GM21619 (cell line): ENCODE data around the gene UNC5CL.

ENCODE experiments used
- ATAC-seq: cut with Tn5 transposase; IDR thresholded peaks from one replicate; pipeline ENCODE4 v1.9.1; 2021; ENCODE audit not compliant: unreplicated experiment

The UNC5CL gene

GRCh38 chr6:41063884-41064285 lies 24.9 kb upstream of the UNC5CL start:
- no peak for ATAC-seq

GRCh38 chr6:41062056-41062455 lies 23.0 kb upstream of the UNC5CL start:
- no peak for ATAC-seq

DNA sequence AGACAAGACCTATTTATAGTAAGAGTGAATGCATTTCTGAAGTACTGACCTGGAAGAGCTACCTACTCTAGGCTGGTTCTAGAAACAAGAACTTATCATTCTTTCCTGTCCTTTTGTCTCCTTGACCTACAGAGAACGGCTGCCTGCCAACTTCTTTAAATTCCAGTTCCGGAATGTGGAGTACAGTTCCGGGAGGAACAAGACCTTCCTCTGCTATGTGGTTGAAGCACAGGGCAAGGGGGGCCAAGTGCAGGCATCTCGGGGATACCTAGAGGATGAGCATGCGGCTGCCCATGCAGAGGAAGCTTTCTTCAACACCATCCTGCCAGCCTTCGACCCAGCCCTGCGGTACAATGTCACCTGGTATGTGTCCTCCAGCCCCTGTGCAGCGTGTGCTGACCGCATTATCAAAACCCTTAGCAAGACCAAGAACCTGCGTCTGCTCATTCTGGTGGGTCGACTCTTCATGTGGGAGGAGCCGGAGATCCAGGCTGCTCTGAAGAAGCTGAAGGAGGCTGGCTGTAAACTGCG lies 22.2 kb upstream of the UNC5CL start:
- no peak for ATAC-seq

- no peak for ATAC-seq
These were observed 20.5 kb upstream of the UNC5CL start for GRCh38 chr6:41059556-41059955.

DNA sequence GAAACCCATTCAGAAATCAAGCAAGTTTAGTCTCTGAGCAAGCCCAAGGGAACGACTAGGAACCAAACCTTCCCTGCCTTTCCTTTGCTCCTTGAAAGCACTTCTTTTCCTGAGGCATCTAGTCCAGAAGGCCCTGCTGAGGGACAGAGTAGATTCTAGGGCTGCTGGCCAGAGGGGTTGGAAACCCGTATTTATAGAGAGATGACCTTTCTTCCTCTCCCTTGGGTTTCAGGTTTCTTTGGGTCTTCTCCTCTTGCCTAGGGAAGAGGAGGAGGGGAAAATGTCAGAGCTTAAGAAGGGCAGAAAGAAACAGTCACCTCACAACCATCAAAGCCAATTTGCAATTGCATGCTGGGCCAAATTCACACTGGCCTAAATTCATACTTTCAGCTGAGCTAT lies 19.8 kb upstream of the UNC5CL start:
- ATAC-seq: no peak

GRCh38 chr6:41056768-41057490 lies 17.9 kb upstream of the UNC5CL start:
- no peak for ATAC-seq

DNA sequence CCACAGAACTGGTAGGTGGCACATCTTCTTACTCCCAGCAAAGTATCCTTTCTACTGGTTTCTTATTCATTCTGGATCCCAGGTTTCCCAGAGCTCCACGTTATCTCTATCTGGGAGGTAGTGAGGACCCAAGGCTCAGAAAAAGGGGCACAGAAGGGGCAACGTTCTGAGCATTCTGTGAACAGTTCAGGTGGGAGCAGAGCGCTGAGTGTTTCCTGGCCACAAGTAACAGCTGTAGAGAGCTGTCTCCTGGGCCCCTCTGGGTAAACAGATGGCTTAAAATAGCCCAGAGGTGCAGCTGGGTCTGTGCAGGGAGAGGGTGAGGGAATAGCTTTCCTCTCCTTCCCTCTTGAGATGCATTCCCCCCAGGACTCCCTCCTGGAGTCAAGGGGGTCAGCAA lies 16.1 kb upstream of the UNC5CL start:
- ATAC-seq: no peak

DNA sequence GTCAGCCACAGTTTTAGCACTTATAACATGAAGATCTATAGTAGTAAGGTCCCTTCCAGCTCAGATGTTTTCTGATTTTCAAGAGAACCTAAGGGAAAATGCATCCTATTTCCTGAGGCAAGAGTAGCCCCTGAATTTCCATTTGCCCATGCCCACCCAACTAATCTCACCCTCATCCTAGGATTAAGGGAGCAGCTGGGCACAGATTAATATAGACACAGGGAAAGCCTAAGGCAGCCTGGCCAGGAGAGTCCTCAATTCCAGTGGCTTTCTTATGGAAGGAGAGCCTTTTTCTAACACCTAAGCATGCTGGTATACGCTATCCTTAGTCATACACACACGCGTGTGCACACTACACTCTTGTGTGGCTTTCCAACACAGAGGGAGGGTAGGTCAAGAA lies 15.5 kb upstream of the UNC5CL start:
- no peak for ATAC-seq

DNA sequence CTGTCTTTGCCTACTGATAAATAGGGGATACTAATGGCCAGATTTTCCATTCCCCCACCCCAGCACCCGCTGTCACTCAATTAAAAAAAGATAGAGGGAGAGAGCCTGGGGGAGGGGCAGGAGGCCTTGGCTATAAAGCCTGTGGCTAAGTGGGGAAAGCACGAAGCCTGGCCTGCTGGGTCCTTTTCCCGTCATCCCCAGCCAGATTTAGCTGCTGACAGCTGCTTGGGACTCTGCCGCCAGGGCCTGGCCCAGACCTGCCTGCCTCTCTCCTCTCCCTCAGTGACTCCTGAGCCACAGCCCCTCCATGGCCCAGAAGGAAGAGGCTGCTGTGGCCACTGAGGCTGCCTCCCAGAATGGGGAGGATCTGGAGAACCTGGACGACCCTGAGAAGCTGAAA lies 14.0 kb upstream of the UNC5CL start, which contains the start of gene APOBEC2:
Gene APOBEC2, plus strand, starts transcription at position 162 of the 400 bp plus-strand sequence. Its CDS starts 146 bp downstream, at position 308.
- no peak for ATAC-seq

DNA sequence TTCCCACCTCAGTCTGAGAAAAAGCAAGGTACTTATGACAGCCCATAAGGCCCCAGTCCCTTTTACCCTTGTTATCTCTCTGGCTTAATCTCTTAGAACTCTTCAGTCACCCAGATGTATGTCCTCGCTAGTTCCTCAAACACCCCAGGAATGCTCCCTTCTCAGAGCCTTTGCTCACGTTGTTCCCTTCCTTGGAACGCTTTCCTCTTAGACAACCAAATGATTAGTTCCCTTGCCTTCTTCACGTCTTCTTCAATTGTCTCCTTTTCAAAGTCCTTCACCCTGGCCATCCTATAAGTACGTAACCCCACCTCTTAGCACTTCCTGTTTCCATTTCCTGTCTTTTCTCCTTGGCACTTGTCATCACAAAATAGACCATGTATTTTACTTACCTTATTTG lies 12.9 kb upstream of the UNC5CL start:
- ATAC-seq: no peak

DNA sequence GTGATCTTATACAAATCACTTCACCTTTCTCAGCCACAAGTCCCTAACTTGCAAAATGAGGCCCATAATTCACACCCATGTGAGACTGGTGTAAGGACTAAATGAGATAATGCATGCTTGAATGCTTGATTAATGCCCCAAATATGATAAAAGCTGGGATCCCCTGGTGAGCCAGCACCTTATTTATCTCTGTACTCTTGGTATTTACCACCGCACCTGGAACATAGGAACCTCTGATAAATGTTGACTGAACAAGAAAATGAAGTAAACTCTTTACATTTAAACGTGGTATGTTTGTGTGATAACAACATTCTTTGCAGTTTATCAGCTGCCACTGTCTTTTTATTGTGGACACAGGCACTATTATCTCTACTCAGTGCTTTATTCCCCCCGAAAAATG lies 11.5 kb upstream of the UNC5CL start:
- ATAC-seq: no peak

- ATAC-seq: no peak
These were observed 10.9 kb upstream of the UNC5CL start for GRCh38 chr6:41049955-41050354.

DNA sequence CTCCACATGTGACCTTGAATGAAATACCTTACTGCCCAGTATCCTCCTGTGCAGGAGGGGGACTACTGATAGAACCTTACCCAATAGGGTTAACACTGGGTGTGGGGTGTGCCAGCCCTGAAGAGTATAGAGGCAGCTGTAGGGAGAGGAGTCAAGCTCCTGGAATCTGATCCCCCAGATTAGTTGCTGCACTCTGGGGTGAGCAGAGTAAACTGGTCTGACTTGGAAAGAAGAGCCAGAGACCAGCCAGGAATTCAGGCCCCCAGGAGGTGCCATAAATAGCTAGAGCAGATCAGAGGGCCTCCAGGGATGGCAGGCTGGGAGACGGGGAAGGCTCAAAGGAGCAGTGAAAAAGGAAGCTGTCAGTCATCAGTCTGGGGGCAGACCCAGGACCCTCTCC lies 10.5 kb upstream of the UNC5CL start:
- ATAC-seq: no peak

DNA sequence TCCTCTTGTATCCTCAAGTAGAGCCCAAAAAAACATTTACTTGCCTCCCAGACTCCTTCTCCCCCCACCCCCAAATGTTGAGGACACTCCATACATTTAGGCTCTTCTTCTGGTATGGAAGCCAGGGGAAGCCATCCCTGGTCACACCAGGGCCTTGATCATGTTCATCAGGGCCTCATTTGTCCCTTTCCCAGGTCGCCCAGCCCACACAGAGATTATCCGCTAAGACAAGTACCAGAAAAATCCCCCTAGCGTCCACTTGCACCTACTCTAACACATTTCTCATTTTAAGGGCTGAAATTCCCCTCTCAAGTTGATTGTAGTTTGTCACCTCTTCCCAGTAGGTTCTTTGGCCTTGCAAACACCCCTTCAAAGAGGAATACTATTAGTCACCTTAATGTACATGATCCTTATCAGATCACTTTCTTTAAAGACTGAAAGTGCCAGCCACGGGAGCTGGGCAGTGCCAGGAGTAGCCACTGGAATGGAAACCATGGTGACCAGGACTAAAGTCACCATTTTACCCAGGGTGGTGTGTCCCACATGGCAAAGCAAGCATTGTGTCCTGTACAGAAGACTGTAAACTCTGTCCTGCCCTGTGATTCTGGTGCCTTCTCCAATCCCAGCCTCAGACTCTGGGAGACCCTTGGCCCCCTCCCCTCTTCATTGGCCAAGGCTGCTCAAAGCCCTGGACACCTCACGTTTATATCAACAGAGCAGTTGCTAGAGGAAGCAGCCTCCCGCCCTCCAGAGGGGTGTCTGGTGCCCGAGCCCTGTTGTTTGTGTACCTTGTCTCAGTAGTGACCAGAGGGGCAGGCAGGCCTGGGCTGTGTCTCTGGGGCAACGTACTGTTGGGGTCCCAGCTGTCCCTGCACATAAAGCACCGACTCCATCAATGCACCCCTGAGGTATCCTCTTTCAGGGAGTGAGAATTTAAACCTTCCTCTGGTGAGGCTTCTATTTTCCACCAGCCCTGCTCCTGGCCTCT lies 9.0 kb upstream of the UNC5CL start:
- no peak for ATAC-seq

DNA sequence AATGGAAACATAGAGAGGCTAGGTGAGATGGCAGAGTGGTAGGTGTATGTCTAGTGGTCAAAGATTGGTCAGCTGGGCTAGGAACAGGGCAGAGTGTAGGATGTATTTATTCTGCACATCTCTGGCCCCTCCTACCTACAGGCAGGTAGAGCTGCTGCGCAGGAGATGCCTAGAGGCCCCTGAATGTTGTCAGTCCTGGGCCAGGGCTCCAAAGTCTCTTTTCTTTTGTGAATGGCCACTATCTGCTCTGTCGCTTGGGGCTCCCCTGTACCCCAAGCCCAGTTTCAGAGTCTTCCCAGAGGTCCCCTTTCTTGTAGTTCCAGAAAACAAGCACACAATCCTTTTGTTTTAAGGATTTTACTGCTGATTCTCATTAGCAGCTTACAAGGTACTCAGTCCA lies 8.3 kb upstream of the UNC5CL start:
- no peak for ATAC-seq

DNA sequence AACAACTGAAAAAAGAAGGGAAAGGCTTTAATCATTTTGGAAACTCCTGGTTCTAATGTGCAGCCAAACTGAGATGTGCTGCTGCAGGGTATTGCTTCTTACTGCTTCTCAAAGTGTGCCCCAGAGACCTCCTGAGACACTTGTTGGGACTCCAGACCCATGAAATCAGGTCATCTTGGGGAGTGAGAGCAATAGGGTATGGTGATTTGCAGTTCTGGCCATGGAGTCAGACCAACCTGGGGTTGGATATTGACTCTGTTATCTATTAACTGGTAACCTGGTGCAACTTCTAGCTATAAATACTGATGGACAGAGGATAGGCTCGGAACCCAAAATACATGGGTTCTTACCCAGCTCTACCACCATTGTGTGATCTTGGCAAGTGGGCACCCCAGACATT lies 7.1 kb upstream of the UNC5CL start:
- no peak for ATAC-seq

GRCh38 chr6:41045664-41046063 lies 6.6 kb upstream of the UNC5CL start:
- ATAC-seq: no peak

DNA sequence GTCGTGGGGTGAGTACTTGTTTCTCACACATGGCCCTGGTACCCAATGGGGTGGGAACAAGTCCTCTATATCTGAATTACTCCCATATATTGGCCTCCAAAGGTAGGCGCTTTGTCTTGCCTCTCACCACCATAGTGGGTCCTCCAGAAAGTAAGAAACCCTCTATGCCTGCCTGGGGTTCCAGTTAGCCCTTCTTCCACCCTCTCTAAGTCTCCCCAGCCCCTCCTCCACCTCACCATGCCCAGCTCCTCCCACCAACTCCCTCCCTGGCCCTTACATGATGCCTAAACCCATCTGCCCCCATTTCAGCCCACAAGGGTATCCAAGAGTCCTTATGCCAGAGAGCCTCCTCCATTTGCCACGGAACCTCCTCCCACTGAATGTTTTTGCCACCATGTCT lies 4.1 kb upstream of the UNC5CL start:
- no peak for ATAC-seq

GRCh38 chr6:41042226-41043055 lies 3.4 kb upstream of the UNC5CL start, which contains the start of gene TSPO2:
Gene TSPO2, plus strand, starts transcription at chr6:41042467. Its CDS starts 519 bp downstream, at chr6:41042986.
- ATAC-seq: no peak

DNA sequence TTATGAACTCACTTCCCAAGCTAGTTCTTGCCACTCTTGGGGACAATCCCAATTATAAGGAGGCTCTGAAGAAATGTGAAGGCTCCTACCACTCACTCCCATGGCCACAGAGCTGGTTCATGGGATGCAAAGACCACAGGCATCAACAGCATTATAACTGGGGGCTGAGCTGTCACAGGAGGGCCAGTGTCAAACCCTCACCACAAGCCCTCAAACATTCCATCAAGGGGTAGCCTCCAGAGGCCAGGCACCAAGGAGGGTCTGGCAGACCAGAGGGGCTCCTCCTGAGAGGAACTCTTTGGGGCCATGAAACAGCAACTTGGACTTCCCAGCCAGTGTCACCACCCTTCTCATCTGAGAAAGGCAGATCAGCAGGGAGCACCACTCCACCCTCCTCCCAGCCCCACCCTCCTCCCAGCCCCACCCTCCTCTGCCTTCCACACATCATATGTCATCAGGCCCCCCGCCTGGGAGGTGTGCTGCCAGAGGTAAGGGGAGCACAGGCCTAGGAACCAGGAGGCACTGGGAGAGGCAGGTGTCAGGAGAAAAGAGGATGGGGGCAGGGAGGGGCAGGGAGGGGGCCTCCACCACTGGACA lies 2.0 kb upstream of the UNC5CL start:
- no peak for ATAC-seq
